ACHN (cell line): ENCODE results near the gene WNT3A.
"Not testable (repeated sequence)": the region's sequence is repeated elsewhere in the genome, so short reads cannot be mapped to it uniquely, and the experiment has no call there.

Source experiments
- DNase-seq: peaks from one replicate; pipeline ENCODE4 v3.0.0-alpha.2; 2015
- in situ Hi-C: cut with HindIII; loops from 2 replicates; pipeline ENCODE4 v1.10.0; 2017; ENCODE audit warnings: low sequenced_read_pairs, low pct_ligation_motif_present, low pct_unique_long_range_greater_than_20kb

The WNT3A gene

GRCh38 chr1:228009116-228009827 lies 2.5 kb downstream of the WNT3A start:
- in situ Hi-C loops = no loop called here
- no peak for DNase-seq

DNA sequence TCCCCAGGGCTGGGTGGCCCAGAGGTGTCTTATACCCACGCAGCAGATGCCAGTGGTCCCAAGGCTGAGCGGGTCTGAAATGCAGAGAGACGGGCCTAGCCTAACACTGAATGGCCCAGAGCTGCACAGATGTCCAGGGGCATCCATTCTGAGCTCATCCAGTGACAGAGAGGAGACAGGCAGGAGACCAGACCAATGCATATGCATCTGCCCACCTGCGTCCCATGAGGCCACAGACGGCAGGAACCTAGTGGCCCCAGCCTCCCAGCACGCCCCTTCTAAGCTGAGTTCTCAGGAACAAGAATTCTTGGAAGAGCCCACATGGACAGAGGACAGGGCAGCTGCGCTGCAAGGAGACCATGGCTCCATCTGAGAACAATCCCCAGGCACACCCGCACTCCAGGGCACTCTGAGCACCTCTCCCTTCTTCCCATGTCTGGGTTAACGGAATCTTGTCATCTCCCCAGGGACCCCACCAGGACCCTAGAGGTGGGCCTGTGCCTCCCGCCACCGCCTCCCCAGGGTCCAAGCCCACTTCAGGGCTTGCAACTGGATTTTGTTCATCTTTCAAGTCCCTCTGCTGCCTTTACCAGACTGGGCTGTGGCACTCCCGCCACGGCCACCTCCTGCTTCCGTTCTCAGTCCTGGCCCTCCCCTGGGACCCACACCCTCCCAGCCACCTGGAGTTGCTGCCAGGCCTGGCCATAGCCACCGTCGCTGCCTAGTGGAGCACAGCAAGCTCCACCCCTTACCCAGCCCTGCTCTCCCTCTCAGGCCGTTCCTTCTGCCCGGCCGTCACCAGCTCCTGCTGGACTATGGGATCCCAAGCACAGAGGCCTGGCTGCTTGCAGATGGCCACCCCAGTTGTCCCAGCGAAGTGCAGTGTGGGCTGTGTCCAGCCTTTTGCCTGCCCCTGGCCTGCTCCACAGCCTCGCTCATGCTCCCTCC lies 3.3 kb downstream of the WNT3A start:
- in situ Hi-C loops = no loop called here
- no peak for DNase-seq

DNA sequence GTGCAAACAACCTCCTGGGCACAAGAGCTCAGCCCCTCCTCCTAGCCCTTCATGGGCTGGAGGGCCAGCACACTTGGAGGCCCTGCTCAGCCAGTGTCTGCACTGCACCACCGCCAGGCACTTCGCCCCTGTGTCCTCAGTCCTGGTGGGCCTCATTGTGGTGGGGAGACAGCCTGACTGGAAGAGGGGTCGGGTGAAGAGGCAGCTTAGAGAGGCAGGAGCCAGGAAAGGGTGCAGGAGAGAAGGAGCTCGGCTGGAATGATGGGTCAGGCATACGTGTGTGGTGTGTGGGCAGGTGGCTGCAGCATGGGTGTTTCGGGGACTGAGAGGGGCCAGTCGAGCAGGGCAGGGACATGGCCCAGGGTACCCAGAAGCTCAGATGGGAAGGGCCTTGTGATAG lies 4.1 kb downstream of the WNT3A start:
- in situ Hi-C loops = no loop called here
- DNase-seq = no peak

DNA sequence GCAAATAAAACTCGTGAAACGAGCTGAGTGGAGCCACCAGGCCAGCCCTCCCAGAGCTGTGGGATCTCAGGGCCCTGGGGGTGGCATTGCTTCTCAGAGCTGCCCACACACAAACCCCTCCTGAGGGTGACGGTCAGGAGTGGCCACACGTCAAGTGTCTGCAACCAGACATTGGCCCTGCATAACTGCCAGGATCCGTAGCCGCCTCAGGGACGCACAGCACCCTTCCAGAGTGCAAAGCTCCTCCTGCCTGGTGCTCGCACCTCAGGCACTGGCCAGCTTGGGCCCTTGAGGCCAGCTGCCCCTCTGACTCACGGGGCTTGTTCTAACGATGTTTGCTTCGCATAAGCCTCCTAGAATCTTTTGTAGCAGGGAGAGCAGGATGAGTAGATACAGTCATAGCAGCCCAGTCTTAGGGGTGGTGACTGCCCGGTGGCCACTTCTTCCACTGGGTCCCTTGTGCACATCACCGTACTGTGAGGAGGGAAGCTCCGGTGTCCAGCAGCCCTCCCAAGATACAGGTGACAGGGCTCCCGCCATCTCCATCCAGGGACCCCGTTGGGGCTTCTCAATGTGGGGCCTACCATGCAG lies 5.0 kb downstream of the WNT3A start:
- DNase-seq = no peak
- in situ Hi-C loops = no loop called here

DNA sequence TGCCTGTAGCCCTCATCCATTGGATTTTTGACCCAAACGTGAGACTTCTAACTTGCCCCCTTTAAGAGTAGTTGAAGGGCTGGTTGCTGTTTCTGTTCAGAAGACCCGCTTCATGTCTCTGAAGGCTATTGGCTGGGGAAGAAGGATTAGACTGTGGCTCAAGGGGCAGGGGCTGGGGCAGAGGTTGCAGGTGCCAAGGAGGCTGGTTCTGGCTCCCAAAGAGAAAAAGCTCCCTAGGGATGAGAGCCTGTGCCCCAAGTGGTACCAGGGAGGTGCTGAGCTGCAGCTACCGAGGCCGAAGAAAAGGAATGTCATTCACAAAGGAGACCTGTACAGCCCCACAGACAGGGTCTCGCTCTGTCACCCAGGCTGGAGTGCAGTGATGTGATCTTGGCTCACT lies 5.8 kb downstream of the WNT3A start:
- in situ Hi-C loops = no loop called here
- DNase-seq = no peak

DNA sequence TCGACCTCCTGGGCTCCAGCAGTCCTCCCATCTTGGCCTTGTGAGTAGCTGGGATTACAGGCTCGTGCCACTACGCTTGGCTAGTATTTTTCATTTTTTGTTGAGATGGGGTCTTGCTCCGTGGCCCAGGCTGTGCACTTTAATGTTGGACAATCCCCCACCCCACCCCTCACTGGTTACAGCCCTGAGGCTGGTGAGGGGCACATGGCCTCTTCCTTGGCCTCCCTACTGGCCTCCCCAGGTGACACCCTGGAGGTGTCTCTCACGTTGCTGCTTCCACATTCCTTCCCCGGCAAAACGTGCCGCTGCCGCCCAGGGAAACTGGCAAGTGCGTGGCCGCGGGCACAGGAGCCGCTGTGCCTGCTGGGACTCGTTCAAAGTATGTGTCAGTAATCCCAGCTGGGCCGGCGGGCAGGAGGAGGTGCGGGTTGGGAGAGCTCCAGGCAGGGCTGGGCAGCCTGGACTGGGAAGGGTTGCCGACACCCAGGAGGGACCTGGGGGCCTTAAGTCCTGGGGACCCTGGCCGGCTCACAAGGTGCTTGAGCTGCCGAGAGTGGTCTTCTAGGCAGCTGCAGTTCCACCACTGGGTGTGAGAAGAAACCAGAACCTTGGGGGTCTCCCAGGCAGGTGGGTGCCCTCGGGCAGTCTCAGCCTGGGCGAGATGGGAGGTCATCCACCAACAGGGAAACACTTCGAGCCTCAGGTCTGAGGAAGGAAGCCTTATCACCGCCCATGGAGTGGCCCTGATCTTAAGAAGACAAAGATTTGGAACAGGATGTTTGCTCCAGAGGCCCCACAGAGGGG lies 6.5 kb downstream of the WNT3A start:
- DNase-seq = no peak
- in situ Hi-C loops = no loop called here

DNA sequence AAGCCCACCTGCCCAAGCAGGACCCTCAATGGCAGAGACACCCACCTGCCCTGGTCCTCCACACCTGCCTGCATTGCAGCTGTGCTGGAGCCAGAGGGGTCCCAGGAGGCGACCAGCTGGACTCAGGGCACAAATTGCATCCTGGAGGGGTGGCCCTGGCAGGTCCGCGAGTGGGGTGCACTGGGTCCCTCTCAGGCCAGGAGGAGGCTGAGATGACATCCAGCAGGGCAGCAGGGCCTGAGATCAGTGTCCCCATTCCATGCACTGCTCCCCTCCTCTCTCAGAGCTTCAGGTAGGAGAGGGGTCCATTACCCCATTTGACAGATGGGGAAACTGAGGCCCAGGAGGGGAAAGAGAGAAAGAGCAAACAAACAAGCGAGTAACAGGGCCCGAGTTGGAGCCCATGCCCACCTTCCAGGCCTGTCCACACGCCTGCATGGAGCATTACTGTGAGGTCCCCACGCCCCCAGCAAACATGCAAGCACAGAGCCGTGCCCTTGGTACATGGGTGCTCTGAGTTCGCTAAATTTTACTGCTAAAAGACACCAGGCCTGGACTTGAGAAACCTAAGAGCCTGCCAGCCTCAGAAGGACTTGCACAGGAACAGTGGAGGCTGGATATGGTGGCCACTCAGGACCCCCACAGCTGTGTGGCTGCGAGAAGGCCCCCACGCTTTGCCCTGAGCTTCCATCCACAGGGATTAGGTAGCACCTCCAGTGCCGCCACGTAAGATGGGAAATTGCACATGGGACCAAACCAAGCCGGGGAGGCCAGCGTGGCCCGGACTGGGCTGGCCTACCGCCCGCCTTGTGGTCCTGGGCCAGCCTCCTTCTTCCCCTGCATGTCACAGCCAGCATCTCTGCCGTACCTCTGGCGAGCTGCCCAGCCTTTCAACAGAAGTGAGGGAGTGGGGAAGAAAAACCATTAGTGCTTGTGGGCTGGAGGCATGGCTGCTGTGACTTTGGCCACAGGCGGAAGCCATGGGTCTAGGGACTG lies 7.4 kb downstream of the WNT3A start:
- in situ Hi-C loops = no loop called here
- DNase-seq = no peak

DNA sequence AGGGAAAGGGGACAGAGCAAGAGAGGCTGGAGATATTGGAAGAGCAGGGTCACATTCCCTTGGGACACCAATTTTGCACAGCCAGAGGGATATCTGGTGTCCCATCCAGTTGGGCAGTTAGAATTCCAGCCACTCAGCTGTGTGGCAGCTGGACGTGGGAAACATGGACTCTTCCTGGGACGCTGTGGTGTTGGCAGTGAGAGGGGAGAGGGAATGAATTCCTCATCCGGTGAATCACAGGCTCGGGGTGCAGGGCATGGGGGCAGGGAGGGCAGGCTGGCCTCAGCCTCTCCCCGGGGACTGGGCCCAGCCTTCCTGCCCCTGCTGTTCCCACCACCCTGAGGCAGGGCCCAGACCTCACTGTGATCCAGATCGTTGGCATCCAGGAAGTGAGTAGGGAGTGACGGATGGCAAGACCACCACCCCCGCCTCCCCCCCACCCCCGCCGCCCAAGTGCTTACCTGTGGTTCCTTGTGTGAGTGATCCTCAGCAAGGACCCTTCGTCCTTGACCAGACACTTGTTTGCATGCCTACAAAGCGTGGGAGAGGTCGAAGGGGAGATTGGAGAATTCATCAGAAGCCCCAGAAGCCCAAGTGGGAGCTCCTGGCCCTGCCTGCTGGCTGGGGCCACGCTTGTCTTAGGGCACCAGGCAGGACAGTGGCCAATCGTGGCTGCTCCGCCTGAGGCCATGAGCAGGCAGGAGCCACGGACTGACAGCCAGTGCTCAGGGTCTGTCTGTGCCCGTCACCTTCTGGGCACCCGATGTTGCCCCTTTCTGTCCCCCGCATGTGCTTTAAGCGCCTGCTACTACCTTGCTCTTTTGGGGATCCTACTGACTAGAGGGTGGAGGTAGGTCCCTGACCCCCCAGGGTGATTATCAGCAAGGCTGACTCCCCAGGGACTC lies 8.7 kb downstream of the WNT3A start:
- in situ Hi-C loops = no loop called here
- peak; percentile 51 for DNase-seq

- in situ Hi-C loops = no loop called here
- no peak for DNase-seq
These were observed 9.3 kb downstream of the WNT3A start for GRCh38 chr1:228016181-228016510.

DNA sequence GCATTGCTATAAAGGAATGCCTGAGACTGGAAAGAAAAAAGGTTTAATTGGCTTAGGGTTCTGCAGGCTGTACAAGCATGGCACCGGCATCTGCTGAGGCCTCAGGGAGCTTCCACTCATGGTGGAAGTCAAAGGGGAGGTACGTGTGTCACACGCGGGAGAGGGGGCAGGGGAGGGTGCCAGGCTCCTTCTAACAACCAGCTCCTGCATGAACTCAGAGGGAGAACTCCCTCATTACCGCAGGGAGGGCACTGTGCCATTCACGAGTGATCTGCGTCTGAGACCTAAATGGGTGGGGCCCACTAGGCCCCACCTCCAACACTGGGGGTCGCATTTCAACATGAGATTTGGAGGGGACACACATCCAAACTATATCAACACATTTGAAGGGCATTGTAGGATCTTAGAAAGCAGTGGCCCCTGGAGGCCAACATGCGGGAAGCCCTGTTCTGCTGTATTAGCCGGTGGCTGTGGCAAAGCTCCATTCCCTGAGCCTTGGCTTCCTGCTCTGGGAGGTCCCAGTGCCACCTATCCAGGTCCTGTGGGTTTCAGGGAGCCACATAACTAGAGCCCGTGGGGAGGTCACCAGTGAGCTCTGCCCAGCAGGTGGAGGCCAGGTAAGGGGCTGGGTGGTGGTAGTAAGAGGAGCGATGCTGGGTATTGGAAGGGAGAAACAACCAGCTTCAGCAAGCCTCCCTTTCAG lies 10.0 kb downstream of the WNT3A start:
- in situ Hi-C loops = no loop called here
- no peak for DNase-seq

GRCh38 chr1:228017356-228018124 lies 10.7 kb downstream of the WNT3A start:
- in situ Hi-C loops = no loop called here
- no peak for DNase-seq

GRCh38 chr1:228018125-228018398 lies 11.3 kb downstream of the WNT3A start:
- no peak for DNase-seq
- in situ Hi-C loops = no loop called here

DNA sequence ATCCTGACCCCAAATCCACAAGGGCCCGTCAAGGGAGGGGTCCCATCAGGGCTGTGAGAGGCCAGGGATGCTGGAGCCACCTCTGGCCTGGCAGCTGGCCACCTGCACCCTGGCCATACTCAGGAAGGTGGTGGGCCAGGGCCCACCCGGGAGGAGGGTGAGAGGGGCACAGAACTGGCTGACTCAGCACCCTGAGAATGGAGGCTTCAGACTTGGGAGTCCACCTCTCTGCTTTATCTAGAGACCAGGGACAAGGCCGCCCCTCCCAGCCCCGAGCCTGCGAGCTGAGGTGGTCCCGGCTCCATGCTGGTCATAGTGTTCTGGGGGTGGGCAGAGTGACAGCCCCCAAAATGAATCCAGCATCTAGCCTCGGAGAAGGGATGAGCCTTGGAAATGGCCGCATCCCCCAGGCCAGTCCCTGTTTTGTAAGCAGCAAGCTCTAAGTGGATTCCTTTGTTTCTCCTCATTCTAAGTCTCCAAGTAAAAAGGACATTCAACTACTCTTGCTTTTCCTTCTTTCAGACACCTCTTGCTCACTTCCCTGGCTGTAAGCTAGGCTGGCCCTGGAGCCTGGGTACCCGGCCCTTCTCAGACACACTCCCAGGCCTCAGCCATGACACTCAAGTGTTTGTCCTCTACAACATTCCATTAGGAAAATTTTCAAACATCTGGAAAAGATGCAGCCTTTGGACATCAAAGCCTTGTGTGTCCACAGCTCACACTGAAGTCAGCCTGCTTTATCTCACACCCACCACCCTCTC lies 12.3 kb downstream of the WNT3A start:
- in situ Hi-C loops = no loop called here

GRCh38 chr1:228019722-228020083 lies 12.9 kb downstream of the WNT3A start:
- DNase-seq, in situ Hi-C loops: not testable (repeated sequence)

More for the DNA sequence above, 12.3 kb downstream of the WNT3A start:
- no peak for DNase-seq

DNA sequence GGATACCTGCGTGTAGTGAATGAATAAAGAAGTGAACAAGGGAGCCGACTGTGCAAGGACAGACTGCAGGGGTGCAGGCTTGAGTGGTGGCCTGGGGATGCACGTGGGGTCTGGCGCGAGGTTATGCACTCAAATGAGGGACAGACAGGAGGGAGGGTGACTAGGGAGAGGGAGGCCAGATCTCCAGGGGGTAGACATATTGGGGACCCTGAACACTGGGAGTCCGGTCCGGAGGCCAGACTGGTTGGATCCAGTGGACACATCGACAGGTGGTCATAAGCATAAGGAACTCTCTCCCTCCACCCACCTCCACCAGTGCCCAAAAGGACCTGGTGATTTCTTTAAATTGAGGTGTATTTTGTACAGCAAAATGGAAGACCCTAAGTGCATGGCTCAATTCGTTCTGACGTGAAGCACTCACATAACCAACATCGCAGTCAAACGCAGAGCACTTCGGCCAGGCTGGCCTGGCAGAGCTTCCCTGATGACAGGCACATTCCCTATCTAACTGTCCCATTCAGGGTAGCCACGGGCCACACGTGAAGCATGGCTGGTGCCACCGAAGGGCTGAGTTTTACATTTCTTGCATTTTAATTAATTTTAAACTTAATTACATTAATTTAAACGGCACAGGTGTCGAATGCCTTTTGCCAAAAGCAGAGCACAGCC lies 14.0 kb downstream of the WNT3A start:
- in situ Hi-C loops = no loop called here

More for the DNA sequence above, 14.0 kb downstream of the WNT3A start:
- no peak for DNase-seq
